ENCODE results near the gene NEUROD1.
"Not testable (repeated sequence)": the region's sequence is repeated elsewhere in the genome, so short reads cannot be mapped to it uniquely, and the experiment has no call there.

NEUROD1 gene

GRCh38 chr2:181680055-181680936 is at the start of gene NEUROD1:
NEUROD1 (minus strand) TSS chr2:181680517; CDS start chr2:181678860, 1,657 bp downstream.
- DNase-seq (ENCODE audit: low read depth in 2 of 2, low spot score in 1 of 2), result no peak

GRCh38 chr2:181725476-181725875 is 45.2 kb upstream of the NEUROD1 start:
- no peak for DNase-seq (ENCODE audit: low read depth in 2 of 2, low spot score in 1 of 2)

DNA sequence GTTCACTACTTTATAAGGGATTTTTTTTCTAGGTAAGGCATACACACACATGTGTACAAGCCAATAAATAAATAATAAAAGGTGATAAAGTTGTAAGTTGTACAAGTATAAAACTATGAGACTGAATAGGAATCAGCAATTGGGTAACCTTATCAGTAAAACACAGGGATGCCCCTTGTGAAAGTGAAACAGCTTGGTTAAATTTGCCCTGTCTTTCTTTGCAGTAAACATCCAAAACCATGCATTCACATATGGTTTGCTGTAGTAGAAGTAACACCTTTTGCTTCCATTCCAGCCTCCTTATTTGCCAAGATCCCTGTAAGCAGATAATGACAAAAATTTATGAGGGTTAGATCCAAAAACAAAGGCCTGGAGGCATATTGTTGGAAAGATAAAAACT is 44.3 kb upstream of the NEUROD1 start:
- DNase-seq (ENCODE audit: low read depth in 2 of 2, low spot score in 1 of 2), result no peak

DNA sequence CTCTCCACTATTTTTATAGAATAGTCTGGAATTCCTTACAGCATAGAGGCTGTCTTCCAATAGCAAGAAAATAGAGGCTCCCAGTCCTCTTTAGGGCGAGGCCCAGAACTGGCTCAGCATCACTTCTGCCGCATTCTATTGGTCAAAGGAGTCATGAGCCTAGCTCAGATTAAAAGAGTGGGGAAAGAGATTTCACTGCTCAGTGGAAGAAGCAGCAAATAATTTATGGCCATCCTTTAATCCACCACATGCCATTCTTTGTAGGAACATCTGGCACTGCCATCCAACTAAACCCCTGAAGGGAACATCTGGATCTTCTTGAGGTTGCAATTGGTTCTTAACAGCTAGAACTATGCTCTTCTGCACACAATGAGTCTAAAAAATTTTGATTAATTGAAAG is 43.4 kb upstream of the NEUROD1 start:
- DNase-seq (ENCODE audit: low read depth in 2 of 2, low spot score in 1 of 2), result no peak

DNA sequence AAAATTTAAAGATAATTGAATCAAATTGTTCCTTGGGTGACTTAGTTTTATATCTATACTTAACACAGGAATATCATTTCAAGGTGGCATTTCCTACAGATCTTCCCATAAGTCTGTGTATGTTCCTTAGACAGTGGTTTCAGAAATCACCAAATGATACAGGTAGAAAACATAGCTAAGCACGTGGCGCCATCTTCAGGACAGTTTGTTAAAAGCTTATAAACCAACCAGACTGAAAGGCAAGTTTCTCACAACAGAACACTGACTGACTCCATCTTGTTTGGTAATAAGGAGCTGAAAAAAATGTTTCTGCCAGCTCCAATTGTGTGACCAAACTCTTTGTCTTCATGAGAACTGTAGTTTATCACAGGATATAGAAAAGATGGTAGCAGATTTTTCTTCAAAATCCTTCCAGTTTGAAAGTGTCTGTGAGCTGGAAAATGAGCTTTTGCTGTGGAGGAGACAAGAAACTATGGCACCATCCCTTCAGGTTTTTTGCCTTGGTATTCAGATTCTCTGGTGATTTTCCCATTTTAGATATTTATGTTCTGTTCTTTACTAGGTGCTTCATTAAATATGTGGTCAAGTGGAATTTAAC is 34.8 kb upstream of the NEUROD1 start:
- peak; percentile 17 to 48 for DNase-seq (ENCODE audit: low read depth in 2 of 2, low spot score in 1 of 2)

GRCh38 chr2:181711051-181711450 is 30.7 kb upstream of the NEUROD1 start:
- DNase-seq (ENCODE audit: low read depth in 2 of 2, low spot score in 1 of 2), result not testable (repeated sequence)

DNA sequence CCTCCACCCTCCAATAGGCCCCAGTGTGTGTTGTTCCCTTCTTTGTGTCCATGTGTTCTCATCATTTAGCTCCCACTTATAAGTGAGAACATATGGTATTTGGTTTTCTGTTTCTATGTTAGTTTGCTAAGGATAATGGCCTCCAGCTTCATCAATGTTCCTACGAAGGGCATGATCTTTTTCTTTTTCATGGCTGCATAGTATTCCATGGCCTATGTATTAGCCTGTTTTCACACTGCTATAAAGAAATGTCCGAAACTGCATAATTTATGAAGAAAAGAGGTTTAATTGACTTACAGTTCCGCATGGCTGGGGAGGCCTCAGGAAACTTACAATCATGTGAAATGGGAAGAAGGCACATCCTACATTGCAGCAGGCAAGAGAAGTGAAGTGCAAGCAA is 22.2 kb upstream of the NEUROD1 start:
- DNase-seq (ENCODE audit: low read depth in 2 of 2, low spot score in 1 of 2), result not testable (repeated sequence)

- DNase-seq (ENCODE audit: low read depth in 2 of 2, low spot score in 1 of 2), result no peak
Observed at GRCh38 chr2:181698223-181698622, 17.9 kb upstream of the NEUROD1 start.

DNA sequence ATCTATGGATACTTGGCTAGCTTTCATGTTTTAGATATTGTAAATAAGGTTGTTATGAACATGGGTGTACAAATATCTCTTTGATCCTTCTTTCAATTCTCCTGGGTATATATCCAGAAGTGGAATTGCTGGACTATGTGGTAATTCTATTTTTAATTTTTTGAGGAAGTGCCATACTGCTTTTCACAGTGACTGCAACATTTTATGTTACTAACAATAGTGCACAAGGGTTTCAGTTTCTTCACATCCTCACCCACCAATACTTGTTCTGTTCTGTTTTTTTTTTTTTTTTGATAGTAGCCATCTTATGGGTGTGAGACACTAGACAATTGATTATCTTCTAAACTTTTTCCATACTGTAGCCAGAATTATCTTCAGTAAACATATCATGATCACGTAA is 17.3 kb upstream of the NEUROD1 start:
- DNase-seq (ENCODE audit: low read depth in 2 of 2, low spot score in 1 of 2), result no peak

DNA sequence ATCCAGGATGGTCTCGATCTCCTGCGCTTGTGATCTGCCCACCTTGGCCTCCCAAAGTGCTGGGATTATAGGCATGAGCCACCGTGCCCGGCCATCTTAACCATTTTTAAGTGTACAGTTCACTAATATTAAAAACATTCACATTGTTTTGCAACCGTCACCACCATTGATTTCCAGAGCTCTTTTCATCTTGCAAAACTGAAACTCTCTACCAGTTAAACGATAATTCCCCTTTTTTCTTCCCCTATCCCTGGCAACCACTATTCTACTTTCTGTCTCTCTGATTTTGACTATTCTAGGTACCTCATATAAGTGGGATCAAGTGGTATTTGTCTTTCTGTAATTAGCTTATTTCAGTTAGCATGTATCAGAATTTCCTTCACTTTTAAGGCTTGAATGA is 16.8 kb upstream of the NEUROD1 start:
- DNase-seq (ENCODE audit: low read depth in 2 of 2, low spot score in 1 of 2), result no peak

GRCh38 chr2:181694271-181694670 is 14.0 kb upstream of the NEUROD1 start:
- DNase-seq (ENCODE audit: low read depth in 2 of 2, low spot score in 1 of 2), result no peak

- no peak for DNase-seq (ENCODE audit: low read depth in 2 of 2, low spot score in 1 of 2)
Observed at GRCh38 chr2:181690860-181691259, 10.5 kb upstream of the NEUROD1 start.

DNA sequence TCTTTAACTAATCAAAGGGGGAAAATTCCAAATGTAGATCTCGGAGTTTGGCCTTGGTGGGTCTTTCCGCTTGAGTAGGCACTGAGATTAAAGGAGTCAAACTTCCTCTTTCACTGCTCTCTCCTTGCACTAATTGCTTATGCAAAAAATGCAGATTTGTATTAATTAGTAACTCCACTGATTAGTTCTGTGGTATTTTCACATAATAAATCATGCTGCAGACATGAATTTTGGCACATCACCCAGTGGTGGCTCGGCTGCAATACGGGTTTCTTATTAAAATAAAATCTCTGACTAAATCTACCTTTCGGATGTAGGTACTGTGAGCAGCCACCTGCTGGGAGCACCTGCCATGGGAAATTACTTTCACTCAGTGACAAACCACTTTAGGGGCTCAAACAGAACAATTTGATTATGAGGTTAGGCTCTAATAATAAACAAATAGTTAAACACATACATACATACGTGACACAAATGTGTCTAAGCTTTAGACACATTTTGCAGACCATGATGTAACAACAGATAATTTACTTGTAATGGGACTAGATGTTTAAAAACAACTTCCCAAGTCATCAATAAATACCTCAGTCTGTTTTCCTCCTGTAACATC is 6.4 kb upstream of the NEUROD1 start:
- DNase-seq (ENCODE audit: low read depth in 2 of 2, low spot score in 1 of 2), result no peak

- no peak for DNase-seq (ENCODE audit: low read depth in 2 of 2, low spot score in 1 of 2)
Observed at GRCh38 chr2:181685150-181685688, 4.9 kb upstream of the NEUROD1 start.

DNA sequence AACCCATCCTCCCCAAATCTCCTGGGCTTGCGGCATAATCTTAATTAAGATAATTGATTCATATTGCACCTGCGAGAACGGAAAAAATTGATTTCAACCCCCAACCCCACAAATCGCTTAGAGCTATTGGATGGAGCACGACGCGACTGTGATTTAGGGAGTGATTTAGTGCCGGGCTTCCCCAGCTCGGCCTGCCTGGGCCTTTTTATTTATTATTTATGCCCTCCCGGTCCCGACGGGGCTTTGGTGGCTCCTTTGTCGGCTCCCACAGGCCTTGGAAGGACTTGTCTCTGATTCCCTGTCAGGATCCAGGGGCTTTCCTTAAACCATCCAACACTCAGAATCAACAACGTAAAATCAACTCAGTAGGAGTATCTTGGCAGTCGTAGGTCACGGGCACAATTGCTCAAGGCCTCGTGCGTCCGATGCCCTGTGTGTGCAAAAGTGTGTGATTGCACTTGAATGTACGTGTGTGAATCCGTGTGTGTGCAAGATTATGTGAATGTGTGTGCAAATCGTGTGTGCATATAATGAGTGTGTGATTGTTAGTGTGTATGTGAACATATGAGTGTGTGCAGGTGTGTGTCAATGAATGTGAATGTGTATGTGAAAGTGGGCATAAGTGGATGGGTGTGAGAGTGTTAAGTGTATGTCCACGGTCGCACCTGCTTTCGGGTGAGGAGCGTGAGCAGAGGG is 4.3 kb upstream of the NEUROD1 start:
- DNase-seq (ENCODE audit: low read depth in 2 of 2, low spot score in 1 of 2), result no peak

DNA sequence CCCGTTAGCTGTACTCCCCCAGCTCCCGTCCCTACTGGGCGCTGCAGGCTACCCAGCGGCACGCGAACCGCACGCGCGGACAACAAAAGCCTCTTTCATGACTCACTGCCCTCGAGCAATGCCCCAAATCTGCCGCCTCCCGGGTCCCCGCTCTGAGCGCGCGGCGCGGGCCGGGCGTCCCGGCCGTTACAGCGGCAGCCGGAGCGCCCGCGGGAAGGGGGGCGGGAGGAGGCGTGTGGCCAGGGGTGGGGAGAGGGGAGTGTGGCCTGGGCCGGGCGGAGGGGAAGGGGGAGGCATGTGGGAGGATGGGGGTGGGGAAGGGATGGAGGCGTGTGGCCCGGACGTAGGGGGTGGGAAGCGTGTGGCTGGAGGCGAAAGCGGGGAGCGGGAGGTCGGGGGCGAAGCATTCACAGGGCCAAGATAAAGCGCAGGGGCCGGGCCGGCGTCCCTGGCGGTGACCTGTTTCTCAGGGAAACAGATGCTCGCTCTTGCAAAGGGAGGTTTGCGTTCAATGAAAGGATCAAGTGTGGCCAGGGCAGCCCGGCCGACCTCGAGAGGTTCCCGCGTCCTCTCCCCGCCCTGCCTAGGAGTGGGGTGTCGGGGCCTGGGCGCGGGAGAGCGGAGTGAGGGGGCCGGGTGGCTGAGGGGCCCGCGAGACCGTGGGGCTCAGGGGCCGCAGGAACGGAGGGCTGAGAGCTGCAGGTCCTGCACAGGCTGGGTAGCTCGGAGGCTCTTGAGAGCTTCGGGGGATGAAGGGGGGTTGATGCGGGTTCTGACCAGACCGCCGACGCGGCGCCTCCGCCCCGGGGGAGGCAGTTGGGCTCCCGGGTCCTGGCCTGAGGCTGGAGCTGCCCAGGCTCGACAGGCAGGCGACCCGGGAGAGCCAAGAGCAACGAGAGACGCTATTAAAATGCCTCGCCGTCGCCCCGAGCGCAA is 3.5 kb upstream of the NEUROD1 start:
- DNase-seq (ENCODE audit: low read depth in 2 of 2, low spot score in 1 of 2), result no peak

GRCh38 chr2:181682795-181683517 is 2.6 kb upstream of the NEUROD1 start:
- DNase-seq (ENCODE audit: low read depth in 2 of 2, low spot score in 1 of 2), result no peak

DNA sequence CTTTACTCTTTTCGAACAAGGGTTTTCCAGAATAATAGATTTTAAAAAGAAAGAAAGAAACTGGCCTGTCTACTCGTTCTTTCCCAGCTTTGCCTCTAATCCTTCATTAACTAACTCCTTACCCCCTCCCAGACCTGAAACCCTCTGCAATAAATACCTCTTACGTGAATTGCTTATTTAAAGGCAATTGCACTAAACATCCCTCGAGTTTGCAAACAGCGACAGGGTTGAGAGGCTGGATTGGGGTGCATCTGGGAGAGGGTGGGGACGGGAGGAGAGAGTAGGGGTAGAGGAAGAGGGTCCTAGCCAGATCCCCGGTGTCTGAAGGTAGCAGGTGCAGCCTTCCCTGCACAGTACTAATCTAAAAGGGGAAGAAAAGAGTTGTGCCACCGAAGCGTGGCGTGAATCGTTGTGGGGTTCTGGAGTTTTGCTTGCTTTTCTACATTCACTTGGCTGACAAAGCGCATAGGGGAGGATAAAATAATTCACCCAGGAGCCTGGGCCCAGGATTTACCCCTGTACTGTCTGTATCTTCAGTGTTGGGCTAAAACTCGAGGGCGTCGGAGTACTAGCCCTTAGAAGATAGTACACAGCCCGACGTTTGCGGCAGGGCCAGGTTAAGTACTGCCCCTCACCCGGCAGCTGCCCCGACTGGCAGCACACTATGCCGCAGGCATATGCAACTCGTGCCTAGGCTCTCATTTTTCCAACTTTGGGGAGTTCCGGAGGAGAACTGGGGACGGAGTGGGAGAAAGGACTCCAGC is 1.9 kb upstream of the NEUROD1 start:
- DNase-seq (ENCODE audit: low read depth in 2 of 2, low spot score in 1 of 2), result no peak
